AG08395 (cell line): Measurements from ENCODE around the gene HYLS1.
A peak's percentile ranks its signal among the peaks of the same experiment; 100 is the strongest.
"Not testable (repeated sequence)": the region's sequence is repeated elsewhere in the genome, so short reads cannot be mapped to it uniquely, and the experiment has no call there.

Experiments used
- DNase-seq: peaks from one replicate; pipeline ENCODE4 v3.0.0; 2012; ENCODE audit warnings: mixed read lengths, low spot score

HYLS1 gene

DNA sequence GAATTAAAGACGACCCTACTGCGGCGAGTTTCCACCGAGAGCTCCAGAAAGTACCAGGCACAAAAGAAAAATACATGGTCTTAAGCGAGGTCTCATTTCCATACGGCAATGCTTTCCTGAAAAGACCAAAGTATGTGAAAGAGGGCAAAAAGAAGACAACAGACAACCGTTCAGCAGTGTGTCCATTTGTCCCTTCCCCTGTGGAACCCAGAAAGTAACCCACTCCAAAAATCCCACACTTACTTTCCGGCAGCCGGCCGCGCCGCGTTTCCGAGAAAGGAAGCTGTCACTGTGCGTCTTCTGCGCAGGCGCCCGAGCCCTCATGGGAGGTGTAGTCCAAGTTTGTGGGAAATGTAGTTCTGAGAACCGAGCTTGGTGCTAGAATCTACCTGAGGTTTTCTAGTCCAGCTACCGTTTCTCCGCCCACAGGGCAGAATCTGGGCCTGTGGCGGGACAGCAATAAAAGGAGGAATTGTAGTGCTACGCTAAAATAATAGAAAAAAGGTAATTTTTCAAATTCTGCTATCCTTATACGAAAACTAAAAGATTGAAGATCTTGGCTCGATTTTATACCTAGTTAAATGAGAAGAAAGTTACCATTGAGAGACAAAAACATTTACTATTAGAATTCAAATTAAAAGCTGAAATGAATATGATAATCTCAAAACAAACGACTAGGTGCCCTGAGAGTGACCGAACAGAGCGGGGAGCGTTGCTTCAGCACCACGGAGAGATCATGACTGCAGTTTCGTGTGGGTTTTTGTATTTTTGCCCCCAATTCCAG lies 15.7 kb downstream of the HYLS1 start, which contains the start of gene PUS3:
TSS of gene PUS3 (minus strand) at position 280 of the 784 bp plus-strand sequence. CDS start 6,922 bp downstream, outside the sequence.
- DNase-seq = peak; percentile 96

DNA sequence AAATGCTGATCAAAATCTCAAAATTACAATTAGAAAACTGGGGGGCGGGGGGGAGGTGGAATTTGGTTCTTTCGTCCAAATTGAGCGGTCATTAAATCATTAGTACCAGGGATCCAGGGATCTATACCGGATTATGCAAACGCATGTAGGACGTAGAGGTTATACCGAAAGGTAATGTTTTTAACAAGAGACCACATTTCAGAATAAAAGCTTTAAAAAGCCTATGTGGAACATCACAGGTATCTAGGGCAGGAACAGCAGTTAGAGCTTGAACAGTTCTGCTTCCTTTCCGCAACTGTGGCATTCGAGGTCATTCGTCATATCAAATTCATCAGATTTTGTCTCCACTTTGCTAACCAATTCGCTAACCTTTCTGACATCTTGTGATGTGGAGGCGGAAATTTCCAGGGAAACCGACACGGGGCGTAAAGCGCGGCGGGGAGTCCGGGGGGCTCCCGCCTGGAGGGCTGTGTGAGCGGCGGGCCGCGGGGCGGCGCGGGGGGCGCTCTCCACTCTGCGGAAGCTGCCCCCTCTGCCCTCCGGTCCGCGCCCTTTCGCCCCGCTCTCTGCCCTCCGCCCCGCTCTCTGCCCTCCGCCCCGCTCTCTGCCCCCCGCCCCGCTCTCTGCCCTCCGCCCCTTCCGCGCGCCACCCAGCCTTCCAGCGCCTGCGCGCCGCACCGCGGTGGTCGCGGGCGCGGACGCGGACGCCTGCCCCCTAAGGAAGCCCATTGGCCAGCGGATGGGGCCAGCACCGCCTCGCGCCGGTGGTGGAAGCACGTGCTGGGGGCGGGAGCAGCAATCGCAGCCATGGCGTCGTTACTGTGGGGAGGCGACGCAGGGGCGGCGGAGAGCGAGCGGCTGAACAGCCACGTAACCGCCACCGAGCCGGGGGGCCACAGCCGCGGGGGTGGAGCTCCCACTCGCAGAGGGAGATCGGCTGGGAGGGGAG lies 16.5 kb downstream of the HYLS1 start, which contains the start of gene DDX25:
TSS of gene DDX25 (plus strand) at position 798 of the 949 bp plus-strand sequence. CDS start at position 808, 10 bp downstream.
- DNase-seq = no peak

- DNase-seq = no peak
Measured at GRCh38 chr11:125904678-125905077, 17.2 kb downstream of the HYLS1 start.

GRCh38 chr11:125910226-125910849 lies 22.9 kb downstream of the HYLS1 start:
- DNase-seq = no peak

DNA sequence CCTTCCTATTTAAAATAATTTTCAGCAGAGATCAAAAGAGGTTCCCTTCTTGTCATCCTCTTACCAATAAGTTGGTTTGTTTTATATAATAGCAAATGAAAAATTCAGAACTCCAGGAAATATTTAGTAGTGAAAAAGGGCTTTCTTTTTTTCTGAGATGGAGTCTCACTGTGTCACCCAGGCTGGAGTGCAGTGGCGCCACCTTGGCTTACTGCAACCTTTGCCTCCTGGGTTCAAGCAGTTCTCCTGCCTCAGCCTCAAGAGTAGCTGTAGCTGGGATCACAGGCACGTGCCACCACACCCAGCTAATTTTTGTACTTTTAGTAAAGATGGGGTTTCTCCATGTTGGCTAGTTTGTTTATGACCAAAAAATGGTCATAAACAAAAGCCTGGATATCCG lies 27.1 kb downstream of the HYLS1 start:
- not testable (repeated sequence) for DNase-seq

GRCh38 chr11:125916683-125917347 lies 29.3 kb downstream of the HYLS1 start:
- DNase-seq = no peak

- peak; percentile 17 for DNase-seq
Measured at GRCh38 chr11:125918140-125918840, 30.8 kb downstream of the HYLS1 start.

- DNase-seq = no peak
Measured at GRCh38 chr11:125921042-125921441, 33.6 kb downstream of the HYLS1 start.

DNA sequence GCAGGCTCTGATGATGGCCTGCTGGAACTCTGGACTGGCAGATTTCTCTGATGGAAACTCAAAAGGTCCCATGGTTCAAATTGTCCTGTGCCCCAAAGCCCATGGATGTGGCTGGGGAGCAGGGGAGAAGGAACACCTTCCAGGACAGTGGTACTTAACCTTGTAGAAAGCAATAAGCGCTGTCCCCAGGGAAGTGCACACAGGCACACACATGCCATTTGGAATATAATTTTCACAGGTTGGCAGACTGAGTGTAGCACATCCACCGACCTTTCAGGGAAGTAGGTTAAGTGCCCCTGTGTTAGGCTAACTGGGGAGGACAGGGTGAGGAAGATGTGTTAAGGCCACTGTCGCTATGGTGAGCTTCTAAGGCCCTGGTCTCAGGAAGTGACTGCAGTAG lies 34.7 kb downstream of the HYLS1 start:
- no peak for DNase-seq

GRCh38 chr11:125923012-125923579 lies 35.6 kb downstream of the HYLS1 start:
- DNase-seq = peak; percentile 78

- no peak for DNase-seq
Measured at GRCh38 chr11:125923633-125924032, 36.2 kb downstream of the HYLS1 start.

- DNase-seq = no peak
Measured at GRCh38 chr11:125924384-125925007, 37.0 kb downstream of the HYLS1 start.

DNA sequence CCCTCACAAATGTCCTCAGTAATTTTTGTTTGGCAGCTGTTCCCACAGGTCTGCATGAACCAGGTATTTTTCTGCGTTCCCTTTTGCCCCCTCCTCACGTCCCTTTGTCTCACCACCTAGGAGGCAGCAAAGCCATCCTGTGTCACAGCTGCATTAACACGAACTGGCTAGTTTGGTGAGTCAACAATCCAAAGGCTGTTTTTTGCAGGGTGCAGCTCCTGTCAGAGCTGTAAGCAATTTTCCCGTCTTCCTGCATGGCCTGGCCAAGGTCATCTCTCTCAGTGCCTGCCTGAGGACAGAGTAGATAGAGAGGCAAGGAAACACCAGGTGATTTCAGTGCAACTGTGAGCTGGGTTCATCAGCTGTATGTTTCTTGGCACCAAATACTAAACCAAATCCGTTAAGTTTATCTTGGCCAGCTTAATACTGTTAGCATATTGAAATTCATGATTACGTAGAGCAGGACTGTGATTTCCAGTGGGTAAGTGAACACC lies 37.8 kb downstream of the HYLS1 start:
- no peak for DNase-seq

GRCh38 chr11:125925804-125926203 lies 38.3 kb downstream of the HYLS1 start:
- DNase-seq = no peak

DNA sequence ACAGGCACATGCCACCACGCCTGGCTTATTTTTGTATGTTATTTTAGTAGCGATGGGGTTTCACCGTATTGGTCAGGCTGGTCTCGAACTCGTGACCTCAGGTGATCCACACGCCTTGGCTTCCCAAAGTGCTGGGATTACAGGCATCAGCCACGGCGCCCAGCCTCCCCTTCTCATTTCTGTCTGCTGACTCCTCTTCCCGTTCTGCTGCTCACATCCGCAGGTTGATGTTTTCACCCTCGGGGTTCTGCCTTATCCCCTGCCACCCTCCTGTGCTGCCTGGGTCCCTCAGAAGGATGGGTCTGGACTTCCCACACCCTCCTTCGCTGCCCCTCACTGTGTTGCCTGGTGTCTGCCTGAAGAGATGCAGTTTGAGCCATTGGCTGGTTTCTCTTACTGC lies 39.2 kb downstream of the HYLS1 start:
- DNase-seq = no peak

DNA sequence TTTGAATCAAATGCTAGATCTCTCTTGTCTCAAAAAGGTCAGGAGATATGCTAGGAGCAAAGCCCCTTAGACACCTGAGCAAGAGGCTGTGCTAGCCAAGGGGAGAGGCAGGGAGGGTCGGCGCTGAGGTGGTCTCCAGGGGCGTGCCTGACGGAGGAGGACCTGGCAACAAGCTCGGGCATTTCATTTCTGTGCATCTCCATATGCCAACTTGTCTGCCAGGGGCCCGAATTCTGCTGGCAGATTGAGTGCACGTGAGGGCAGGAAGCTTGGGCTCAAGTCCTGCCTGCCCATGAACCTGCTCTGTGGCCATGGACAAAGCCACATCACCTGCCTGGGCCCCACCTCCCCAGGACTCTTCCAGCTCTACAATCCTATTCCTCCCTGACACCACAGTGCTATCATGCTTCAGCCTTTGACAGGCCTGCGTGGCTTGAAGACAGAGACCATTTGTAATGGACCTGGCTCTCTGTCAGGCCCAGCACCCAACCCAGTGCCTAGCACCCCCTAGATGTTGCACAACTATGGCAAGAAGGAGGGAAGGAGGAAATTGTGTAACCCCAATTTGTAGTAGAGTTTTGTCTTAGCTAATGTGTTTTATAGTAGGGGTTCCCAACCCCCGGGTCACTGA lies 42.1 kb downstream of the HYLS1 start:
- DNase-seq = no peak

GRCh38 chr11:125930076-125930450 lies 42.6 kb downstream of the HYLS1 start:
- no peak for DNase-seq

- no peak for DNase-seq
Measured at GRCh38 chr11:125931116-125931515, 43.6 kb downstream of the HYLS1 start.

- no peak for DNase-seq
Measured at GRCh38 chr11:125931668-125932067, 44.2 kb downstream of the HYLS1 start.

GRCh38 chr11:125932301-125932700 lies 44.8 kb downstream of the HYLS1 start:
- no peak for DNase-seq
